HG03064 (cell line): Measurements from ENCODE around the gene GALNT10.
A peak's percentile ranks its signal among the peaks of the same experiment; 100 is the strongest.

Experiments used
- ATAC-seq: cut with Tn5 transposase; IDR thresholded peaks from one replicate; pipeline ENCODE4 v1.9.1; 2021; ENCODE audit warnings: low read depth; ENCODE audit not compliant: unreplicated experiment

Gene GALNT10

DNA sequence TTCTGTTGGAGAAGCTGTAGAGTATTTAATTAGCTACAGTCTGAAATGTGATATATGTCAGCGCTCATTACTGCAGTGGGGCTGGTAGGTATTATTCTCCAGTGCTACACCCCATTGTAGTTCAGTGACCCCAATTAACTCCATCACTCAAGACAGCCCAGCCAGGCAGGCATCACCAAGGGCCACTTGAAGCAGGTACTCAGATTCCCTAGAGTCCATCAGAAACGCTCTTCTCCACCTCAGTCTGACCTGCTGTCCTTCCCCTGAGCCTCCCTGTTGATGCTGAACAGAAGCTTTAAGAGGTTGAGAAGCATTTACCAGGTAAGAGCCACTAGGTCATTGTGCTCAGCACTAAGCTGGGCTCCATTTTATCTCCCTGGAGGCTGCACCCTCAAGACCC is 71.8 kb downstream of the GALNT10 start:
- ATAC-seq: no peak

DNA sequence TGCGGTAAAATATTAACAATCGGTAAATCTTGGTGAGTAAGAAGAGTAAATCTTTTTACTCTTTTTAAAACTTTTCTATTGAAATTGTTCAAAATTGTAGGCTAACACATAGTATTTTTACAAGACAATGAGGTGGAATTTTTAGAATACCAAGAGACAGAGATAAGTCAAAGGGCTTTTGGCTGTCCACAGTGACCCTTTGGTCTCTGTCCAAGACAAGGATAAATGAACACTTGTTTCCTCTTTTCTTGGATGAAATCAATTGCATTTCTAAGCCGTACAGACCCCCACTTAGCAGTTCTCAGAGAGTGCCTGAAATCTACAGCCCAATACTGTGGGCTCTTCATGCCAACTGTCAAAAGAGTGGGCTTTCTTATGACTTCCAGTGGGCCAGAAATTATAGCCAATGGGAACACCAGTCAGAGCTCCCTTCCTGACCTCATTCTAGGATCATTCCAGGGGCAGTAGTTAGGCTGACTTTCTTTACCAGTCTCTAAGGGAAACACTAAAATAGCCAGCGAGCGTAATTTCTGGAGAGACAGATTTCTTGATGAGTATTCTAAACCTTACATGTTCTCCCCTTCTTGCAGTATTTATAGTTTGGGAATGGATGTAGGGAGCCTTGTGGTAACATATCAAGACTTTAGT is 74.1 kb downstream of the GALNT10 start:
- no peak for ATAC-seq

DNA sequence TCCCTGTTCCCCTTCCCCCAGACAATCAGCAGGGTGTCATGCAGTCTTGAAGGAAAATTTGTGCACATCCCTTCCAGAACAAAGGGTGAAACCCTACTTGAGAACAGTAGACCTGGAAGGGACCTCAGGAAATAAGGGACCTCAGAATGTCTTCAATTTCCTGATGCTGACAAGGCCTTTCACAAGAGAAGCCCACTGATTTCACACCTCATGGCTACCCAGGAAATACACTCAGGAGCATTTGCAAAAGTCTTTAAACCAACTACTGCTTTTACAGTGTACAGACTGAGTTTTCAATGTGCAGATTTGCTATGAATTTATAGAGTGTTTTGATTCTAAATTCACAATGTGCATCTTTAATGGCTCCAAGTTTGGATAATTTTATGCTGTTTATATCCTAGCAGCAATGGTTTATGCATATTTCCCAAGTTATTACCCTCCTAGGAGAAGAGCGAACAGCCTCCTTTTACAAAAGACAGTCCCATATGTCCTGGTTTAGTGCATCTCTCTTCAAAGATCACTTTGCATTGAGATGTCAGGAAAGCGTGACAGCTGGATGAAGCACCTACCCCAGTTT is 74.8 kb downstream of the GALNT10 start:
- no peak for ATAC-seq

DNA sequence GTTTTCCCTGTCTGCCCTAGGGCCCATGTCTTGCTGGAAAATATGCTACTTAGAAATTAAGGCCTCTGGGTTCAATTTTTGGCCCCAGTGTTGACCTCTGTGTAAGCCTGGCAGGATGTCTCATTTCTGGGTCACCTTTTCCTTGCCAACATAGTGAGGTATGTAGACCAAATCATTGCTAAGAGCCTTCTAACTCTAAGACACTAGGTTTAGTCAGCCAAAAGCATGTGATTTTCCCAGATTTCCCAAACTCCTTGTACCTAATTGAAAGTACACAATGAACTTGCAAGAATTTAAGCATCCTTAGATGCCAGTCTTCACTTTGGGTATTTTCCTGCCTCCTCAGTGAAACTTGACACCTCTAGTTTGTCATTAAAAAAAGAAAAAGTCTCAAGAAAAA is 77.0 kb downstream of the GALNT10 start:
- no peak for ATAC-seq

DNA sequence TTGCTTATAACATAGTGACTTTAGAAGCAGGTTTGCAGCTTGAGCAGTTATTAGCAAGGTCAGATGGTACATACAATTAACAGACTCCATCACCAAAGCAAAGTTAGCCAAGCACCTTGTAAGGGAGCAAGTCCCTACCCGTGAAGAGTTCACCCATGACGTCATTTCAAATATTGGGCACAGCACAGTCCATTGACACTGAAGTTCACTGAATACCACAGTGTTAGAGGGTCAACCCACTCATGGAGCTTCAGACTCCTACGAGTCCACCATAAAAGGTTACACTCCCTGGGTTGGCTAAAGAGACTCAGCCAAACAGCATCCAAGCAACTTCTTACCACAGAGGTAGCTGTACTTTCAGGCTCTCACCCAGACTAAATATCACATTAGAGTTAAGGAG is 77.5 kb downstream of the GALNT10 start:
- ATAC-seq: no peak

DNA sequence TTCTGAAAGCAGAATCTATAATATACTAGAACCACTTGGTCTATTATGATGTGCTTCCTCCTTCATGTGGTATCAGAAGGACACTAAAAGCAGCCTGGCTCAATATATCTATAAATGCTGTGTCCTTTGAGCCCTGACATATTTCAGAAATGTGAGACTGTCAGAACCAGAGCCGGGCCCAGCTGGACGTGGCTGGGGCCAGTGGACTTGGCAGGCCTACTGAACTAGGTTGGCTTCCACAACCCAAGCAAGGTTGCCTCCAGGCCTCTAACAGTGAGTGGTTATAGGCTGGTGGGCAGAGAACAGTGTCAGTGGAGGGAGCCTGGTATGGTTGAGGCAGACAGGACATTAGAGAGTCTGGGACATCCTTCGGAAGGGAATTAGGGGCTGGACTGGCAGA is 78.9 kb downstream of the GALNT10 start:
- no peak for ATAC-seq

DNA sequence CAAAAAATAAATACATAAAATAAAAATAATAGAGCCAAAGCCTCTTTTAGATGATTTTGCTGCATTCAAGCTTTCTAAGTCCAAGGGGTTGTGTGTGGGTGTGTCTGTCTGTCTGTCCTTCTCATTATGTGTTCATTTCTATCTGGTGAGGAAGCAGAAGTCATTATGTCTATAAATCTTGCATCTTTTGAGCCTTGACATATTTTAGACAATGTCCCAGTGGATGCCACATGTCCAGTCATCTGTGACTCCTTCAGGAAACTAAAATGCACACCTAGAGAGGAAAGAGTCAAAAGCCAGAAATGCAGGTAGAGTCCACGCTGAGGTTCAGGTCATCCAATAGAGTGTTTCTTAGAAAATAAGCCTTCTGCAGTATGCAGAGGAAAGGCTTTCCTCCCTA is 80.9 kb downstream of the GALNT10 start:
- ATAC-seq: no peak

DNA sequence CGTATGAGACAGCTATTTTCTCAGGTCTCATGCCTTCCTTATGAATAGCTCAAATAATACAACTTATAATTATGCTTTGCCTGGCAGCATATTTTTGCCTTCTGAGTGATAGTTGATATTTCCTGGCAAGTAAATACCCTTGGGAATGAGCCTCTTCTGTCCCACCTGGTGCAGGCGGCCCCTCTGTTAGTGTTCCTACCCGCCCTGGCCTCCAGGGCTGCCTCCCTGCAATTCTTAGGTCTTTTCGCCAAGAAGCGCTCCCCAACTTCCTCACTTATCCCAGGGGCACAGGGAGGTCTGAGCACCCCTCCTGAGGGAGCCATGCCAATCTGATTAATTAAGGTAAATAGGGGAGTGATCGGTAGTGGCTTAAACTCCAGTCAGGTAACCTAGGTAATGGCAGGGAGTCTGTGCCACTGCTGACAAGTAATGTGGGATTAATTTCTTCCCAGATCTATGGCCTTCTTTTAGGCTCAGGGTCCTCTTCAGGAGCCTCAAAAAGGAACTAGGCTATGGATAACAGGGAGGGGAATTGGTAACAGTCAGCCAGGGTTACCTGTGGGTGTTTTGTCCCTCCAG is 81.5 kb downstream of the GALNT10 start:
- ATAC-seq: no peak

DNA sequence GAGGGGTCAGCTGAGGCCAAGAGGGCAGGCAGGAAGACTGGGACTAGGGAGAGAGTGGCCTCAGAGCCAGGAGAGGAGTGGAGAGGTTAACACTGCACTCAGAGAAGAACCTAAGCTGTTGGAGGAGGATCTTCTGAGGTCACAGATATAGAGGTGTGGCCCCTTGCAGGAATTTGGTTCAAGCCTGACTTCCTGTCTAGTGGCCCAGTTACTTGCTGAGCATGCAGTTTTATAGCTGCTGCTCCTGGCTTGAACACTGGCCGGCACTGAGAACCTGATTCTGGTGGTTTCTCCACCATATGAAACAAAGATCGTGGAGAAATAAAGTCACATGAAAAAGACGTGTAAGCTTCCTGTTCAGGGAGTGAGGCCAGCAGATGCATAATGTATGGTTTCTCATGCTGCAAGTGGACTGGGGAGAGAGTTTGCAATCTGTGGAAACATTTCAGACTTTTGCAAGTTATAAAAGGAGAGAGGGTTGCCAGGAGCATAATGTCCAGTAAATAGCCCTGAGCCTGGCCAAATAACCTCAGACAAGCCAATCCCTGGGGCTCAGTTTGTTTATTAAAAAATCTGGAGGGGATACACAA is 82.6 kb downstream of the GALNT10 start:
- no peak for ATAC-seq

DNA sequence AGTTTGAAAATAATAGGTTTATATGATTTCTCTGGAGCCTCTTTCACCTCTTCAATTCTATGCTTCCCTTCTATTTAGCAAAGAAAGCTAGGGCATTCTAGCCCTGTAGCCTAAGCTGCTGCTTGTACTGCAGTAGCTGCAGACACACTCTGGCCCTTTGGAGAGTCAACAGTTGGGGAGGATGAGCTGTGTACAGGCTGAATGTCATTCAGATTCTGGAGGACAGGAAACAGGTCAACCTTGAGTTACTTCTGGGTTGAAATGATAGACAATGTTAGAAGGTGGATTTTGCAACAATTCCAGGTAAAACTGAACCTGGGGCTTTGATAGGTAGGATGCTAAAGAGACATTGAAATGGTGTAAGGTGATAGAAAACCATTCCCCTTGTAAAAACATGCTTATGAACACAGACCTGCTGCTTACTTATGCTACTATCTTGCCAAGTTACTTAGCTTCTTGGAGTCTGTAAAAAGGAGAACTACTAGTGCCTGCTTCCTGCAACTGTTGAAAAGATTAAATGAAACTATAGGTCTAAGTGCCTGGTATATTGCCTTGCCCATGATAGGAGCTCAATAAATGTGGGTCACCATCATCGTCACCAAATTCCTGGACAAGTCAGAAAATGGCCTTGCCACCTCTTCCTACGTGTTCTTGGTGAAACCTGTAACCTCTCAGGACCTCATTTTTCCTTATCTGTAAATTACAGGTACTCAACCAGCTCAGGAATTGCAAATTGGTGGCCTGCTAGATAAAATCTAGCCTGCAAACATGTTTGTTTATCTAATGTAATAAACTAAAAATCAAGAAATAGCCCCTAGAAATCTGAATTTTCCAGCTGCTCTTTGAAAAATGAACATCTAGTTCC is 83.7 kb downstream of the GALNT10 start:
- no peak for ATAC-seq

DNA sequence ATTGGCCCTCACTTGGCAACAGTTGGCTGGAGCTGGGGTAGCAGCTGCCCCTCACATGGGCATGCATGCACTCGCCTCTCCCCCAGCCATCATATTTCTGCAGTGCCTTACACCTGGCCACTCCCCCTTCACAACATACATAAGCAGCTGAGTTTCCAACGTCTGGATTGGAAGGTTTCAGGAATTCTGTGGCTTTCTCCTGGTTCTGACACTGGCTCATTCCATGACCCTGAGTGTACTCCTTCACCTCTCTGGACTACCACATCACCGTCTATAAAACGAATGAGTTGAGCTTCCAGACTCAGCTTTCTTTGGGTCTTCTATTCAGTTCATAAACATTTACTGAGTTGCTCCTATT is 84.3 kb downstream of the GALNT10 start:
- no peak for ATAC-seq

DNA sequence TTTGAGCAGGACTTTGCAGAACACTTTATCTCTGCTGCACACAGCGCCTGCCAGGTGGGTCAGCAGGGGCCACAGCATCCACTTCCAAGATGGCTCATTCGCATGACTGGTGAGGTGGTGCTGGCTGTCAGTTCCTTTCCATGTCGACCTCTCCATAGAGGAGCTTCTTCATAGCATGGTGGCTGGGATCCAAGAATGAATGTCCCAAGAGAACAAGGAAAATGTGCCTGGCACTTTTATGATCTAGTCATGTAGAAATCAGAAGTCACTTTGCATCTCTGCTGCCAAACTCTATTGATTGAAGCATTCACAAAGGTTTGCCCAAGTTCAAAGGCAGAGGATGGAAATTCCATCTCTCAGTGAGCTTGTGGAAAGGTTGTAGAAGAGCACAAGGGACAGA is 85.0 kb downstream of the GALNT10 start:
- no peak for ATAC-seq

DNA sequence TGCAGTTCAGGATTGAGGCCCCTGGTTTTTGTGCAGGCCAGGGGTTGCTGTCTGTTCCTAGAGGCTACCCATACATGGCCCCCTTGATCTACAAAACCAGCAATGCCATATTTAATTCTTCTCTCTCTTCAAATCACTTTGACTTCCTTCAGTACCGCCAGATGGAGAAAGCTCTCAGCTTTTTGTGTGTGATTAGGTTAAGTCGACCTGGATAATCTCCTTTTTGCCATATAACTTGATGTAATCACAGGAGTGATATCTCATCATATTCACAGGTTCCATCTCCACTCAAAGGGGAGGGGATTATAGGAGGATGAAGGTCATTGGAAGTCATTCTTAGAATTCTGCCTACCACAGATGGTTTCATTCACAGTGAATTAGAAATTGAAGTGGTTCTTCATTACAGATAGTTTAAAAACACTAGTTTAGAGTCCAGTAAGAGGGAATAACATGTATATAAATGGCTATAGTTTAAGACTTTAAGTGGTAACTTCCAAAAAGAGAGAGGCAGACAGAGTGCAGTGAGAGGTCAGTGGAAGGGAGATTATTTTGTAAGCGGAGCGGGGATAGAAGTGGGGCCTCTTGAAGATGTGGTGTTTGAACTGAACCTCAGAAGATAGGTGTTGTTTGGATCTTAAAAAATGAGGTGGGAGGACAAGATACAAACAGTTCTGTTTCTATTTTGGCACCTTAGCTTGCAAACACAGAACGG is 85.9 kb downstream of the GALNT10 start:
- no peak for ATAC-seq

DNA sequence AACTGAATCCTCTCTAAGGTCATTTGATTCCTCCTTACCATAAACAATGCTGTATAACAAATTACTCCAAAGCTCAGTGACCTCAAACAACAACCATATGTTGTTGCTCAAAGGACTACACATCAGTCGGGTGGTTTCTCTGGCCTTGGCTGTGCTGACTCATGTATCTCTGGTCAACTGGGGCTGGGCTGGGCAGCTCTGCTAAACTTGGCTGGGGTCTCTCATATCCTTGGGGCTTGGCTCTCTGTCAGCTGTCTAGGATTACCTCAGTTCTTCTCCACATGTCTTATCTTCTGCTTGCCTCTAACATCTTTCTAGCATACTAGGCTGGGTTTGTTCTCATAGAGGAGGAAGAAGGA is 86.4 kb downstream of the GALNT10 start:
- no peak for ATAC-seq

DNA sequence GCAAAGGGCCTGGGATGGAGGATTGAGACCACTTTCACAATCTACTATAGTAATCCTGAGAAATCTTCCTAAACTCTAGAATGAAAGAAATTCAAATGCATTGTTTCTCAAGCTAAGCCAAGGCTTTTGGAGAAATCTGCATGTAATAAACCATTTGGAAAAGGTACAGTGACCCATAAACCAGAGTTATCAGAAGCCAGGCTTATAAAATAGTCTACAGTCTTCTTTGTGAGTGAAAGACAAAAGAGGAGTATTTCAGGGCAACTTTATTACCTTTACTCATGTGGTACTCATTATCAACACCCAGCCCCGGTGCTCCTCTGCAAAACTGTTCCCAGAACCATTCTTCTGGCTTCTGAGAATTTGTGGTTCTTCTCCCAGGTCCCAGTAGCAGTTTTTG is 87.0 kb downstream of the GALNT10 start:
- ATAC-seq: no peak

DNA sequence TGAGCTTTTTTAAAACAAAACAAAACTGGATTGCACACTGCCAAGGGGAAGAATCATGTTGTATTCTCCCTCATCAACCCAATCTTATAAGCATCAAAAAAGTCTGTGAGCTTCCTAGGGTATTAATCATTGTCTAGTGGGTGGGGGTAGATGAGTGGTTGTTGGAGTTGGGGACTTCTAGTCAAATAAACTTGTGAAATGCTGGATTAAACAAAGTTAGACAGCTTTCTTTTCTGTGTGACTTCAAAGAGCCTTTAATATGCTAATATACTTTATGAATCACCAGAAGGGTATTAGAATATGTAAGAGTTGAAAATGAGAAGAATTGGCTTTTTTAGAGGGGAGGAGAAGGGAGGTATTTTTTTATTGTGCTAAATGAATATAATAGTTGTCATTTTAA is 87.7 kb downstream of the GALNT10 start:
- no peak for ATAC-seq

DNA sequence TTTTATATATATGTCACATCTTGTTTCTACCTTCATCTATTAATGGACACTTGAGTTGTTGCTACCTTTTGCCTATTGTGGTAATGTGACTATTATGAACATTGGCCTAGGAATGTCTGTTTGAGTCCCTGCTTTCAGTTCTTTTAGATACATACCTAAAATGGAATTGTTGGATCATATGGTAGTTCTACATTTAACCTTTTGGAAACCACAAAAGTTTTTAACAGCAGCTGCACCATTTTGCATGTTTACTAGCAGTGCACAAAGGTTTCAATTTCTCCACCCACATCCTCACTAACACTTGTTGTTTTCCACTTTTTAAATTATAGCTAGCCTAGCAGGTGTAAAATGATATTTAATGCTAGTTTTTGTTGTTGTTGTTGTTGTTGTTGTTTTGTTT is 88.4 kb downstream of the GALNT10 start:
- ATAC-seq: peak; percentile 40

DNA sequence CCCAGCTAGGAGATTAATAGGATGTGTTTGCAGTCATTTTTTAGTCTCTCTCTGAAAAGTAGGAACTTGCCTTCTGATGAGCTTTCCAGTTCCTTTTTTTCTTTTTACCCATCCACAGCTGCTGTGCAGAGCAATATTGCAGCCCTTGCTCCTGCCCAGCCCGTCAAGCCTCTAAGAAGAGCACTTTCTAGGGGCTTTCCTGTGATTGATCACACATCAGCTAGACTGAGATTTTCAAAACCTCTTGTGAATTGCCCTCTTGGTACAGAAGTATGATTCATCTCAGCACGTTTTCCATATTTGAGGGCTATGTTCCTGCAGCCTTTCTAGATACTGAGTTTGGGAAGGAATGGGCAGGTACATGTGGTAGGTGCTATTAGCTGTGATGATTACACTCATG is 93.9 kb downstream of the GALNT10 start:
- ATAC-seq: peak; percentile 90

DNA sequence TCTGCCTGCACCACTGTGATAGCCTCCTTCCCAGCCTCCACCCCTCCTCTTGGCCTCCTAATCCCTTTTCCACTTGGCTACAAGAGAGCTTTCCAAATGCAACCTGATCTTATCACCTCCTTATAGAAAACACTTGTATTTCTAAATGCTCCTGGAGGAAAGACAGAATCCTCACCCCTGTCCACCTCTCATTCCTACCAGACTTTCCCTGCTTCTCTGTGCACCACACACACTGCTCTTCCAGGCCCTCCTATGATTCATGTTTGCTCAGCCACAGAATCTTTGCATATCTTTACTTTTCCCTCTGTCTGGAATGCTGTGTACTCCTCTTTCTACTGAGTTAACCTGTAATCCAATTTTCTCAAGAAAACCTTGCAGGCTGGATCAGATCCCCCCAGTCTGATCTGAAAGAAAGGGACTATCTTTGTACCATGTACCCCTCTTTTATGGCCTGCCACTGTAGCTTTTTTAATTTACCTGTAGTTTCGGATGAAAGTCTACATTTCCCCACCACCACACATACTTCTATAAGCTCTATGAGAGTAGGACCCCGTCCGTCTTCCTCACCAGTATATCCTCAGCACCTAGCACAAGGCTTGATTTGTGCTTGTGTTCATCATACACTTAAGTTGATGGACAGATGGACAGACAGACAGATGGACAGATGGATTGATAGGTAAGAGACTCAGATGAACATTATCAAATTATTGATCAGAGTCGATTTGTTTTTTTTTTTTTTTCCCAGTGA is 95.3 kb downstream of the GALNT10 start:
- no peak for ATAC-seq

DNA sequence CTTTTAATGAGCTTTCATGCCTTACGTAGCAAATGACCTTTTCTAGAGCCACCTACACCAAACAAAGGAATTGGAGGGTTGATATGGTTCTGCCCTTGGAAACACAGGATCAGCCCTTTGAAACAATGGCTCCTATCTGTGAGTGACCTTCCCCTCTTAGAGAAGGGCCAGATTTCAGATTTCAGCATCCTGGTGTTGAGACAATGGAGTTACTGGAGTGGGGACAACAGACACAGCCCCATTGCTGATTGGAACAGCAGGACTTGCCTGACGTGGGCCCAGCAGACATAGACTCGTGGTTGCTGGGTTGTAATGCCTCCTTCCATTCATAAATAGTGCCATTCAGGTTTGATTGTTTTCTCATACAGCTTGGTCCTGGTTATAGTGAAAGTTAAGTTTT is 96.0 kb downstream of the GALNT10 start:
- no peak for ATAC-seq
